DMS 273 treated with DMSO at 0.1 percent for 48 hours (cell line): ENCODE data around the gene ANKRD33B.

ENCODE experiments used
- DNase-seq: peaks from one replicate; lab custom pipeline; 2025; lab: John Stamatoyannopoulos, UW

ANKRD33B gene

DNA sequence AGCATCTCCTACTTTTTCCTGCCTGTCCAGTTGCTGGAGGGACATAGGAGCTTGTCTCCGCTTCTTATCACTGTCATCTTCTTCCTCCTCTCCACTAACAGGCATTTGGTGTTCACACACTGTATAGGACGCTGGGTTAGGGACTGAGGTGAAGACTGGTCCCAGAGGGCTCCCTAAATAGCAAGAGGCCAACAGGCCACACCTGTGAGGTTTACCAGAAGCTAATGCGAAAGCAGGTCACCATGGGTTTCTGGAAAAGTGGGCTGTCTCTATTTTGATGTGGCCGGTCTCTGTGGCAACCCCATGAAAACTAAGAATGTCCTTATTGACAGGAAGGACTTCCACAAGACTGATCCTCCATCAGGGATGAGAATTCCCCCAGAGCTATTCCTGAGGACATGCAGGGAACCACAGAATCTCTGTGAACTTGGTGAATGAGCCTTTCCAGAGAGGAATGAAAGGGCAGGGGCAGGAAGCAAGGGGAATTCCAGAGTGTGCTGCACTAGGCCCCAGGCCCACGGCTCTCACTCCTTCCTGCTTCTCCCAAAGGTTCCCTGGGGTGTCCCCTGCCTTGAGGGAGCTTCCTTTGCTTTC, 135.5 kb downstream of the ANKRD33B start:
- no peak for DNase-seq

DNA sequence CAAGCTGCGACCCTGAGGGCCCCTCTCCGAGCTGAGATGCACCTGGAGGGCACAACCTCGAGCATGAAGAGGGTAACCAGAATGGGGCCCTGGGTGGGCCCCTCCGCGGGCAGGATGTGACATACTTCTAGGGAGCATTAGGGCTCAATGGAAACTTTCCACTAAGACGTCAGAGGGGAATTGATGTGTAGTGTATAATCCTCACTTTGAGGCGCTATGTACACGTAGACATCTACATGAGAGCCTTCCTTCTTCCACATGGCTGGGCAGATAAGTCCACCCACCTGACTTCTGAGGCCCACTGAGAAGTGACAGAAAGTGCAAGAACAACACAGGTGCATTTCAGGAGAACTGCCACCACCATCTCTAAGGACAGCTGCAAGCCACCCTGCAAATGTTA, 136.1 kb downstream of the ANKRD33B start:
- no peak for DNase-seq

DNA sequence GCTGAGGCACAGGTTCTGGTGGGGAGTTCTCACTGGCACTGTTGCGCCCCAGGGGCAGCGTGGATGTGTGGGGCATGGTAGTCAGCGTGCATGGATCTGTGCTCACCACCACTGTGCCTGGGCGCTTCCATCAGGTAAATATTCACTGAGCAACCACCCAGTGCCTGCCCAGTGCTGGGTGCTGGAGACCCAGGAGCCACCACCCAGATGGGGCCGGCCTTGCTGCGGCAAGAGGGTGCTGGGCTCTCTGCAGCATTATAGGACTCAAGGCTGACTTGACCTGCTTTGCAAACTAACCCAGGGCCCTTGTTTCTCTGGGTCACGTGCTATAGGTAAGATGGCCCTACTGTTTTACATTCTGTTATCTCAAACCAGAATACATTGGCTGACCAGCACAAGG, 136.6 kb downstream of the ANKRD33B start:
- DNase-seq: no peak

DNA sequence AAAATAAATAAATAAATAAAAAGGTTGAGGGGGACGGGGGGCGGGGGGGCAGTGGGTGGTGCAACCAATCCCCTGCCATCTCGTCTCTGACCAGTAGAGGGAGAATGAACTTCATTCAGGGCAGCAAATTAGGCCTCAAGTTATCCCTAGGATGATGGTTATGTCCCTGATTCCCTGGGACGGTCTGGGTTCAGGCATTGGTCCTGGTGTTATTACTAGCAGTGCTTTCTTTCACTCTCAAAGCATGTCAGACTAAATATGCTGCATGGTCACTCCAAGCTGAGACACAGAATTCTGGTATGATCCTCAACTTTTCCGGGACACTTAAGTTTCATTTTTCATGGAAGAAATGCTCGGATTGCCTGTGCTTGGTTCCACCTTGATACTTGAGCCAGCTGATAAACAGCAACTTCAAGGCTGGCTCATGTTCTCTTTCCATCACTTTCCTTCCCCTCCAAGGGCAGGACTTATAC, 137.7 kb downstream of the ANKRD33B start:
- no peak for DNase-seq

DNA sequence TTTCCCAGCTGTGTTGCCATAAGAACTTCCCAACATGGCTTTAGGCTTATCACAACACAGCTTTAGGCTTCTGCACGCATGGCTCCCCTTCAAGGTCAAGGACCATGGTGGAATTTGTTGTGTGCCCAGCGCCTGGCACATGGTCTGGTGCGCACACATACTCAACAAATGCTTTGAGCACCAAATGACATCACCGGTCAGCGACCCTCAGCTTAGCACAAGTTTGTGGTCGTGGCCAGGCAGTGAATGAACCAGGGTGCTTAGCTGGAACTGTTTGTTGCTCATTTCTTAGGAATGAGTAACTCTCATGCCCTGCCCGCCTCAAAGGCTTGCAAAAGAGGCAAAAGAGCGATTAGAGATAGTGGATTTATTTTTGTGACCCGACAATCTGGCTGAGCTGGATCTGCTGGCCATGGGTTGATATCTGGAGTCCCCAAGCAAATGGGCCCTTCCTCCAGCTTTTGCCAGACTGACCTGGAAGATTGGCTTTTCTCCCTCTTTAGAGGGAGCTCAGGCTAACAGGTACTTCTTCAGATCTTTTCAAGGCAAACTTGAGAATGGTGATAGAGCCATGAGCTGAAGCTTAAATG, 138.3 kb downstream of the ANKRD33B start:
- no peak for DNase-seq

DNA sequence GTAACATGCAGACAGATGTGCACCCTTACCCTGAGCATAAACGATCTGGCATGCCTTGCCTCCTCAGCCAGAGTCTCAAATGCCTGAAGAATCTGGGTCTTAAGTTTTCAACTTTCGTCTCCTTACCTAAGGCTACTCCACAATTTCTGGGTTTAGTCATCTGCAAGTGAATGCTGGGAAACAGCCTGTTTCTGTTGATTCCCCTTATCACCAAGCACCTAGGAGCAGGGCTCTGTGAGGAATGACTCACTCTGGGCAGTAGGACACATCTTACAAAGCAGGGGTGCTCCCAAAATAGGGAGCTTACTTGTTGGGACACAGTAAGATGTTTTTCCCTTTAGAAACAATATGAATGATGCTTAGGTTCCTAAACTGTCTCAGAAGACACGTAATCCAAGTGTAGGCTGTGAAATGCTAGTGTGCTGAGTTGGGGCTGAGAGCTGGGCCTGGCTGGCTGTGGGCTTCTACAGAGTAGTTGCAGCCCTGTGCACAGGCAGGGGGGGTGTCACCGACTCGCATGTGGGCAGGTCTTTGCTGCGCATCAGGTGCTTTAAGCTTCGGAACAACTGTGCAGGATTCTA, 139.1 kb downstream of the ANKRD33B start:
- no peak for DNase-seq

DNA sequence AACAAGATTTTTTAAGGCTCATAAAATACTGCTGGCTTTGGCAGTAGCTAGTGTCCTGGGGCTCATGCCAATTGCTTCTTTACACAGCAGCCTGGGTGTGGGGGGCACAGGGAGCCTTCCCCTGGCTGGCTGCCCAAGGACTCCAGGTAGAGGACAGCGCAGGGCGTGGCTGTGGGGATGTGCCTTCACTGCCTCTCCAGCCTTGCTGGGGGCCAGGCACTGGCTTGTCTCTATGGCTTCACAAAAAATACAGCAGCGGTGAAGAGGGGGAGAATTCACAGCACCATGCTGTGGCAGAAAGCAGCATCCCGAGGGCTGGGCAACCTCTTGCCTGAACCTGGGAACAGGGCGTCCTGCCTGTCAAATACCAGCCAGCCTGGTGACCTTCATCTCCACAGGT, 139.8 kb downstream of the ANKRD33B start:
- DNase-seq: no peak

DNA sequence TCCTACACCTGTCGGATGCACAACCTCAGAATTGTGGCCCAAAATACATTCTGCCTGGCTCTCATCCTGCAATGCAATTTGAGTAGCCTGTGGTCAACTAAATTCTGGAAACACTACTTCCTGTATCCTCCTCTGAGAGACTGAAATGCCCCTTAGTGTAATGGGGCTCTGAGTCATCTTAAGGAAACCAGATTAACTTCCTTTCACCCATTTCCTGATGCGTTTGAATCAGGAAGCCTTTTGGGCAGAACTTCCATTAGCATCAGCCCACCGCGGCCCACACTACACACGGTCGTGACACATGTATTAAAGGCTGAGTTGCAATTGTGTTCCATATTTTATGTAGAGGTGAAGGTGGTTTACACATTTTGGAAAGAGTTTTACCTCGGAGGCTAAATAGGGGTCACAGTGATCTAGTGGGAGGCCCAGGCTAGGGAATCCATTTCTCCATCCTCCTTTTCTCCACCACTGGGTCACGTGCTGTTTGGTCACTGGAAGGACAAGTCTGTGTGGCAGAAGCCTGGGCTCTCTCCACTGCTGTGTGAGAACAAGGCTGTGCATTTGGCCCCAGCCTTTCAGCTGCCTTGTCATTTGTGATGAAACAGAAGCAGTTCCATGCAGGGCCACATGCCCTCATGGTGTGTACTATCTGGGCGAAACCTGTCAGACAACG, 141.2 kb downstream of the ANKRD33B start:
- no peak for DNase-seq

DNA sequence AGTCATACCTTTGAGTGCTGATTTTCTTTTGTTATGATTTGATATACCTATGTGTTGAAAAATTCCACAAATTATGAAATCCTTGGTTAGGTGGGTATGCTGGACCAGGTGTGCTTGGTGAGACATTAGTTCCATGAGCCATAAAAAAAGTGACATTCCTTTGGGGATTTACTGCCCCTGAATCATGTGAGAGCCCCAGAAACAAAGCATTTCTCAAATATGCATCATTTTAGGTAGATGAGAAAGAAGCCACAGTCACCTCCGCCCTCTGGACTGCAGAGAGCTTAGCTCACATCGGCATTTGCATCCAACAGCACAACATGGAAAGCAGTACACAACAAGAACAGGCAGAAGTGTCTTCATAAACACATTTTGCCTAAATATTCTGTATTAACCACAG, 141.9 kb downstream of the ANKRD33B start:
- DNase-seq: no peak

DNA sequence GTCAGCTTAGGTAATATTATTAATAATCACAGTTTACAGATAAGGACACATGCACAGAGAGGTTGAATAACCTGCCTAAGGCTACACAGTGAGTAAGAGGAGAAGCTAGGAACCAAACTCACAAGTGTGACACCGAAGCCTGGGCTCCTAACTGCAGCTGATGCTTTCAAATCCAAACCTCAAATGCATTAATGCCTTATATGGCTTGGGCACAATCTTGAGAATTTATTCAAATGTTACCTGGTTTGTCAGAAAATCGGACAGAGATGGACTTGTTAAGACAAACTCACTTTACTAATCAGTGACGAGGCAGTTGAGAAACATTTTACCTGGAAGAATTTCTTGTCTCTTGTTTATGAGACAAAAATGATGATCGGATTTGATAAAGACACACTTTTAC, 142.5 kb downstream of the ANKRD33B start:
- DNase-seq: no peak
